Measurements from ENCODE around the gene DDOST.

DNA sequence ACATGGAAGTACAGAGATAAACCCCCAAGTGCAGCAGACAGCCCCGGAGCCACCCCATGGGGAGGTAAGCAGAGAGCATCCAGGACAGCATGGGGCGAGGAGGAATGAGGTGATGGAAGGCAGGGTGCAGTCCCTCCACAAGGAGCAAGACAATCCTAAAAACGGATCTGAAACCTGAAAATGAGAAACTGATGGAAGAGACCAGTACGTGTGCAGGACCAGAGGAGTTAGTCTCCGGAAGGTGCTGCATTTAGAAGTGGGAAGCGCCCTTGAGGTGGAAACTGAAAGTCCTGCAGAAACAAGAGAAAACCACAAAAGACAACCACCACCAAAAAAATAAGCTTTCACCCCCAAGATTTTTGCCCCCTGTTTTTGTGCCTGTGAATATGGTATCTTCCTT, 17.4 kb upstream of the DDOST start:
- TF ChIP-seq, protein P1, sequence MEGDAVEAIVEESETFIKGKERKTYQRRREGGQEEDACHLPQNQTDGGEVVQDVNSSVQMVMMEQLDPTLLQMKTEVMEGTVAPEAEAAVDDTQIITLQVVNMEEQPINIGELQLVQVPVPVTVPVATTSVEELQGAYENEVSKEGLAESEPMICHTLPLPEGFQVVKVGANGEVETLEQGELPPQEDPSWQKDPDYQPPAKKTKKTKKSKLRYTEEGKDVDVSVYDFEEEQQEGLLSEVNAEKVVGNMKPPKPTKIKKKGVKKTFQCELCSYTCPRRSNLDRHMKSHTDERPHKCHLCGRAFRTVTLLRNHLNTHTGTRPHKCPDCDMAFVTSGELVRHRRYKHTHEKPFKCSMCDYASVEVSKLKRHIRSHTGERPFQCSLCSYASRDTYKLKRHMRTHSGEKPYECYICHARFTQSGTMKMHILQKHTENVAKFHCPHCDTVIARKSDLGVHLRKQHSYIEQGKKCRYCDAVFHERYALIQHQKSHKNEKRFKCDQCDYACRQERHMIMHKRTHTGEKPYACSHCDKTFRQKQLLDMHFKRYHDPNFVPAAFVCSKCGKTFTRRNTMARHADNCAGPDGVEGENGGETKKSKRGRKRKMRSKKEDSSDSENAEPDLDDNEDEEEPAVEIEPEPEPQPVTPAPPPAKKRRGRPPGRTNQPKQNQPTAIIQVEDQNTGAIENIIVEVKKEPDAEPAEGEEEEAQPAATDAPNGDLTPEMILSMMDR (IDR thresholded peaks at IDR 0.05; ENCODE audit: borderline replicate concordance, extremely low read depth, low read length, poor library complexity, severe bottlenecking): no peak
- no peak for TF ChIP-seq EZH2 (IDR thresholded peaks at IDR 0.05; ENCODE audit: borderline replicate concordance, low read depth, low read length, severe bottlenecking)
